Activated B cell treated with CpG ODN at 0.5 μM for 24 hours (primary cell): ENCODE measurements around the gene LYRM9. TPM values are rescaled to one million over a fixed set of nuclear protein-coding genes. Genes with fewer than 3 reads are reported as not detected.

Source experiments
- ATAC-seq: fragments of 200-7000 bp; cut with Tn5 transposase; one replicate; pipeline ENCODE4 v1.10.0; 2021; ENCODE audit warnings: low read depth, mild to moderate bottlenecking, moderate library complexity
- CTCF ChIA-PET: fragments of 350-600 bp; sonication (Branson Sonifier 250); formaldehyde crosslinking; loops from one replicate; lab custom pipeline; 2021; ENCODE audit warnings: antibody characterized with exemption; lab: Charles Lee
- POLR2A ChIA-PET: fragments of 350-600 bp; sonication (Branson Sonifier 250); formaldehyde crosslinking; loops from one replicate; lab custom pipeline; 2021; ENCODE audit warnings: antibody characterized with exemption; lab: Charles Lee
- DNase-seq: peaks from one replicate; pipeline ENCODE4 v3.0.0; 2022
- H3K27ac Mint-ChIP-seq: one replicate; pipeline ENCODE4 v1.8.0; 2020; ENCODE audit warnings: mixed read lengths
- H3K27me3 Mint-ChIP-seq: one replicate; pipeline ENCODE4 v1.8.0; 2021; ENCODE audit warnings: mixed read lengths
- H3K36me3 Mint-ChIP-seq: one replicate; pipeline ENCODE4 v1.8.0; 2021; ENCODE audit warnings: low read depth, mixed read lengths
- H3K4me1 Mint-ChIP-seq: one replicate; pipeline ENCODE4 v1.8.0; 2021; ENCODE audit warnings: mixed read lengths
- H3K4me3 Mint-ChIP-seq: one replicate; pipeline ENCODE4 v1.8.0; 2020; ENCODE audit warnings: mild to moderate bottlenecking, mixed read lengths
- H3K9me3 Mint-ChIP-seq: one replicate; pipeline ENCODE4 v1.8.0; 2020; ENCODE audit warnings: mixed read lengths
- intact Hi-C: fragments of 100-400 bp; cut with micrococcal nuclease; formaldehyde crosslinking; loops from one replicate; pipeline ENCODE4 v1.15.1; 2024
- total RNA-seq: library from RNA; stranded (reverse); gene quantifications from 2 replicates; pipeline ENCODE4 v1.2.3, GENCODE V29; 2022
- TF ChIP-seq, protein P1 (sequence below): fragments of 200-600 bp; IDR thresholded peaks from one replicate; pipeline ENCODE4 v1.8.0; 2022; ENCODE audit warnings: antibody characterized with exemption, mild to moderate bottlenecking

Gene LYRM9
- total RNA-seq, 1 donor from 2014 or later, result 7.2 TPM

DNA sequence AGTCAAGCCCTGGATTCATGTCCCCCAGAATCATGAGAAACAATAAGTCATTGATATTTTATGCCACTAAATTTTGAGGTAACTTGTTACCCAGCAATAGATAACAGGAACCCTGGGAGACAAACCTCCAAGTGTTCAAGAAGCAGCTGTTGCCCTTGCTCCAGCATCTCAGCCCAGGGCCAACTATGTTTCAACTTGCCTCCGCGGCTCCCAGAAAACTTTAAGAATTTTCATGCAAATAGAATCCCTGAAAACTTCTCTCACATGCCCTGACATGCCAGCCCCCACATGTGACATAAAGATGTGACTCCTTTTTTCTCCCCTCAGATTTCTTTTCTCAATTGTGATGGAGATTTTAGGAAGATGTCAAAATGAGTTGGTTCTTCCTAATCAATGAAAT is 22.8 kb downstream of the LYRM9 start:
- Mint-ChIP-seq H3K4me1 (no peaks in the 10 kb centered on the region), H3K27me3 (no peaks in the 10 kb centered on the region), H3K36me3 (peaks cover 4% of the 10 kb centered on the region), H3K9me3 (peaks cover 2% of the 10 kb centered on the region), H3K27ac (no peak overlapping the region), H3K4me3 (no peak overlapping the region)
- POLR2A ChIA-PET, result no interaction called here
- CTCF ChIA-PET, result no interaction called here
- DNase-seq (no peak), ATAC-seq (no peak)
- TF ChIP-seq, protein P1, sequence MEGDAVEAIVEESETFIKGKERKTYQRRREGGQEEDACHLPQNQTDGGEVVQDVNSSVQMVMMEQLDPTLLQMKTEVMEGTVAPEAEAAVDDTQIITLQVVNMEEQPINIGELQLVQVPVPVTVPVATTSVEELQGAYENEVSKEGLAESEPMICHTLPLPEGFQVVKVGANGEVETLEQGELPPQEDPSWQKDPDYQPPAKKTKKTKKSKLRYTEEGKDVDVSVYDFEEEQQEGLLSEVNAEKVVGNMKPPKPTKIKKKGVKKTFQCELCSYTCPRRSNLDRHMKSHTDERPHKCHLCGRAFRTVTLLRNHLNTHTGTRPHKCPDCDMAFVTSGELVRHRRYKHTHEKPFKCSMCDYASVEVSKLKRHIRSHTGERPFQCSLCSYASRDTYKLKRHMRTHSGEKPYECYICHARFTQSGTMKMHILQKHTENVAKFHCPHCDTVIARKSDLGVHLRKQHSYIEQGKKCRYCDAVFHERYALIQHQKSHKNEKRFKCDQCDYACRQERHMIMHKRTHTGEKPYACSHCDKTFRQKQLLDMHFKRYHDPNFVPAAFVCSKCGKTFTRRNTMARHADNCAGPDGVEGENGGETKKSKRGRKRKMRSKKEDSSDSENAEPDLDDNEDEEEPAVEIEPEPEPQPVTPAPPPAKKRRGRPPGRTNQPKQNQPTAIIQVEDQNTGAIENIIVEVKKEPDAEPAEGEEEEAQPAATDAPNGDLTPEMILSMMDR, result no peak
- intact Hi-C loops, result no loop called here

DNA sequence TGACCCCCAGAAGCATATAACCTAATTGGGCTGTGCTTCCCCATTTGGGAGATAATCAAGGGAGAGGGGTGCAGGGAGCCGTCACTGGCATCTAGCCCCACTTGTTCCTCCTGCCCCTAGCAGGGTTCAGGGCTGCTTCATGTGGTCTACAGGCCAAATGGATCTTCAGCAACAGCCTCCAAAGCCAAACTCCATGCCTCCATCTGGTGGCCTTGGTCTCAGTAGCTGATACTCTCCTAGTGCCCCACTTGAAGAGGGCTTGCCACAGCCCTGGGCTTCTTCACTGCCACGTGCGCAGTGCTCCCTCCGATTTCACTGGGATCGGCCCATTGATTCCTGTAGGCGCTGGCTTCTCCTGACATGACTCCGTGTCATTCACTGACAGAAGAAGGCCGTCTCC is 24.6 kb downstream of the LYRM9 start:
- H3K27ac Mint-ChIP-seq, result no peak overlapping the region
- DNase-seq (no peak), ATAC-seq (no peak)
- H3K9me3 Mint-ChIP-seq, result peaks cover 2% of the 10 kb centered on the region
- POLR2A ChIA-PET, result no interaction called here
- CTCF ChIA-PET, result interaction anchor here (1.8 kb wide), 1 partner anchor 63 kb away, joined by 4 read pairs; no protein-coding TSS in a partner anchor
- H3K4me1 Mint-ChIP-seq, result no peaks in the 10 kb centered on the region
- intact Hi-C loops, result no loop called here
- no peaks in the 10 kb centered on the region for H3K27me3 Mint-ChIP-seq
- H3K4me3 Mint-ChIP-seq, result no peak overlapping the region
- TF ChIP-seq, protein P1, result no peak
- H3K36me3 Mint-ChIP-seq, result no peaks in the 10 kb centered on the region

DNA sequence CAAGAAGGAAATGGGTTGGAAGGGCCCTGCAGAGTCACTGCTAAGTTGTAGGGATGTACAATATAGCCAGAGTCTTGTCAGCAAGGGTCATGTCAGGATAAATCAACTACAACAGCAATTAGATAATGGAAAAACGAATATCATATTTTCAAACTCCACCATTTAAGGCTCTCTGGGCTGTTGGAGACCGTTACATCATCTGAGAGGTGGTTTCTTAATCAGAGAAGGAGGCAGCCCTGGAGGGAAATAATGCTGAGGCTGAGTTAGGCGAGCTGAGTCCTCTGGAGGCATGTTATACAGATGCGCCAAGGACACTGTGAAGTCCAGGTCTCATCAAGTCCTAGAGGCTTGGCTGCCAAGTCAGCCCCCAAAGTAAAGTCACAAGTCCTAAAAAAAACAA is 30.3 kb downstream of the LYRM9 start:
- TF ChIP-seq, protein P1, result no peak
- intact Hi-C loops, result no loop called here
- Mint-ChIP-seq H3K27ac (no peak overlapping the region), H3K27me3 (peaks cover 6% of the 10 kb centered on the region), H3K9me3 (no peaks in the 10 kb centered on the region), H3K4me3 (no peak overlapping the region), H3K36me3 (no peaks in the 10 kb centered on the region), H3K4me1 (no peaks in the 10 kb centered on the region)
- no peak for DNase-seq
- CTCF ChIA-PET, result no interaction called here
- no peak for ATAC-seq
- POLR2A ChIA-PET, result no interaction called here

DNA sequence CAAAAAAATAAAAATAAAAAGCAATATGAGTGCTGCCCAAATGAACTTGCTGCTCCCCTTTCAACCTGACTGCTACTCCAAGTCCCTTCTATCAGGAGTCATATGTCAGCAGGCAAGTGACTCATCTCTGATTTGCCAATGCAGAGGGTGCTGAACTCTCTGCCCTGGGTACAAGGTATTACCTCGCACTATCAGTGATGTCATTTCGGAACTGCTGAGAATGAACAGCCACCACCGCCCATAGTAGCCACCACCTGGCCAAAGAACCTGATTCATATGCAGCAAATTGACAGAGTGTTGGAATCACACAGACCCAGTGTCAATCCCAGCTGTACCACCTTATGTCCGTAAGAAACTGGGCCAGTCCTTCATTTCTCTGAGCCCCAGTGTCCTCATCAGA is 31.2 kb downstream of the LYRM9 start:
- POLR2A ChIA-PET, result no interaction called here
- DNase-seq (no peak), ATAC-seq (no peak)
- TF ChIP-seq, protein P1, result no peak
- CTCF ChIA-PET, result no interaction called here
- no peak overlapping the region for H3K27ac Mint-ChIP-seq
- H3K36me3 Mint-ChIP-seq, result no peaks in the 10 kb centered on the region
- peaks cover 6% of the 10 kb centered on the region for H3K27me3 Mint-ChIP-seq
- no peaks in the 10 kb centered on the region for H3K4me1 Mint-ChIP-seq
- H3K9me3 Mint-ChIP-seq, result no peaks in the 10 kb centered on the region
- no peak overlapping the region for H3K4me3 Mint-ChIP-seq
- intact Hi-C loops, result no loop called here

DNA sequence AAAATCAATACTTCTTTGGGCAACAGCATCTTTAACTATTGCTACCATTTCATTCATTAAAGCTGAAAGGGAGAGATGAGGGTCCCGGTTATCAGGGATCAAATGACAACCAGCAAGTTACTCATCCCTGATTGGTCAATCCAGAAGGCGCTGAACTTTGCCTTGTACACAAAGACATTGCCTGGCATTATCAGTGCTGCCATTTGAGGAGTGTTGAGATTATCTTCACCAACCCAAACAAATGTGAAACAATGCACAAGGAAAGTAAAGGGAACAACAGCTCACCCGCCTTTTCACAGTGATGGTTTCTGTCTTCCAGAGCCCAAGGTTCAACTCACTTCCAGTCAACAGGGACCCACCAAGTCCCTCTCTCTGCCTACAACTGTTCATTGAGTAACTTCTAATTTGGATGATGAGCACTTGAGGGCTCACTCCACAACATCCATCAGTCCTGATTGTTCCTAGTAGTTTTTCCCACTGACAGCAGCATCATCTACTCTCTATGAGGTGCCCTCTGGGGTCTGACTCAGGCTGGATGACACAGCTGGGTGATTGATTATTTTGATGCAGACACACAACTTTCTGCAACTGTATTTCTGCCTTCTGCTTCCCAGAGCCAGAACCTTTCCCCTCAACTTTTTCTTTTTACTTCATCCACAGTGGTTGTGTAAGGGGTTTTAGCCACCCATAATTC is 32.0 kb downstream of the LYRM9 start:
- no peak for DNase-seq
- TF ChIP-seq, protein P1, result no peak
- Mint-ChIP-seq H3K36me3 (no peaks in the 10 kb centered on the region), H3K27me3 (peaks cover 6% of the 10 kb centered on the region), H3K4me1 (no peaks in the 10 kb centered on the region), H3K27ac (no peak overlapping the region), H3K4me3 (no peak overlapping the region), H3K9me3 (no peaks in the 10 kb centered on the region)
- no peak for ATAC-seq
- ChIA-PET POLR2A (no interaction called here), CTCF (no interaction called here)
- intact Hi-C loops, result no loop called here
